MM.1S (cell line): ENCODE measurements around the gene TANC2.

Experiments used
- DNase-seq: peaks from one replicate; pipeline ENCODE4 v3.0.0-alpha.2; 2015
- H2AFZ ChIP-seq: fragments of 300-600 bp; sonication (generic); 2 replicates; pipeline ENCODE4 v1.6.0; 2016; ENCODE audit warnings: antibody characterized with exemption, low read length
- H3F3A ChIP-seq: fragments of 300-600 bp; sonication (generic); 2 replicates; pipeline ENCODE4 v1.6.1; 2016; ENCODE audit warnings: mild to moderate bottlenecking, antibody characterized with exemption, low read length, moderate library complexity, mixed read lengths; ENCODE audit not compliant: insufficient read depth
- H3K27ac ChIP-seq: fragments of 300-600 bp; sonication (generic); 2 replicates; pipeline ENCODE4 v1.5.1; 2016; ENCODE audit warnings: mild to moderate bottlenecking, low read length
- H3K27me3 ChIP-seq: fragments of 300-600 bp; sonication (generic); replicated peaks from 2 replicates; pipeline ENCODE4 v1.6.0; 2016; ENCODE audit warnings: low read length; ENCODE audit not compliant: insufficient read depth
- H3K36me3 ChIP-seq: fragments of 300-600 bp; sonication (generic); replicated peaks from 2 replicates; pipeline ENCODE4 v1.6.1; 2016; ENCODE audit warnings: mild to moderate bottlenecking, low read length, mixed read lengths; ENCODE audit not compliant: insufficient read depth
- H3K4me1 ChIP-seq: fragments of 300-600 bp; sonication (generic); 2 replicates; pipeline ENCODE4 v1.6.1; 2016; ENCODE audit warnings: low read length, mixed read lengths
- H3K4me2 ChIP-seq: fragments of 300-600 bp; sonication (generic); 2 replicates; pipeline ENCODE4 v1.6.0; 2016; ENCODE audit warnings: low read depth, low read length
- H3K4me3 ChIP-seq: fragments of 300-600 bp; sonication (generic); 2 replicates; pipeline ENCODE4 v1.5.1; 2016; ENCODE audit warnings: low read length, mixed read lengths
- H3K79me2 ChIP-seq: fragments of 300-600 bp; sonication (generic); 2 replicates; pipeline ENCODE4 v1.6.1; 2016; ENCODE audit warnings: mixed run types, low read length, mixed read lengths
- H3K9ac ChIP-seq: fragments of 300-600 bp; sonication (generic); 2 replicates; pipeline ENCODE4 v1.6.1; 2016; ENCODE audit warnings: low read length, mixed read lengths
- H3K9me2 ChIP-seq: fragments of 300-600 bp; sonication (generic); replicated peaks from 2 replicates; pipeline ENCODE4 v1.6.1; 2016; ENCODE audit warnings: mild to moderate bottlenecking, low read length, mixed read lengths; ENCODE audit not compliant: insufficient read depth
- H3K9me3 ChIP-seq: fragments of 300-600 bp; sonication (generic); replicated peaks from 2 replicates; pipeline ENCODE4 v1.6.1; 2016; ENCODE audit warnings: mild to moderate bottlenecking, low read length, mixed read lengths; ENCODE audit not compliant: insufficient read depth
- H4K20me1 ChIP-seq: fragments of 300-600 bp; sonication (generic); 2 replicates; pipeline ENCODE4 v1.6.1; 2016; ENCODE audit warnings: mild to moderate bottlenecking, low read length, moderate library complexity, mixed read lengths; ENCODE audit not compliant: insufficient read depth
- EZH2 ChIP-seq: fragments of 300-600 bp; sonication (generic); optimal IDR thresholded peaks from 2 replicates; pipeline ENCODE3; 2017; ENCODE audit warnings: low read depth, mild to moderate bottlenecking, antibody characterized with exemption, low read length, mixed read lengths
- EZH2phosphoT487 ChIP-seq: fragments of 300-600 bp; sonication (generic); IDR thresholded peaks from 2 replicates; pipeline ENCODE4 v1.6.1; 2018; ENCODE audit warnings: antibody characterized with exemption, low read length
- TF ChIP-seq, protein P1 (sequence below): fragments of 300-600 bp; sonication (generic); IDR thresholded peaks from 2 replicates; pipeline ENCODE4 v1.5.1; 2016; ENCODE audit warnings: antibody characterized with exemption, low read length, mixed read lengths

TANC2 gene

DNA sequence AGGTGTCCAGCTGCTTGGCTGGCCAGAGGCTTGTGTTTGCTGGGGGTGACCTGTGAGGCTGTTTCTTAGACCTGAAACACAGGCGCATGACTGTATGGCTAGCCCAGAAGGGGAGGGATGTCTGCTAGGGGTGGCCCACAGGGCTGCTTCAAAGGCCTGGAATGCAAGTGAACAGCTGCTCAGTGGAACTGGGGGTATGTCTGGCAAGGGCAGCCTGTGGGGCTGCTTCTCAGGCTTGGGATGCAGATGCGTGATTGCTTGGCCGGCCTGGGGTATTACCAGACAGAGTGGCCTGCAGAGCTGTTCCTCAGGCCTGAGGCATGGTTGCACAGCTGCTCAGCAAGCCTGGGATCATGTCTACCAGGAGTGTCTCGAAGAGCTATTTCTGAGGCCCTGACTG lies 20.5 kb downstream of the TANC2 start:
- Histone ChIP-seq H2AFZ (no peak overlapping the region), H3F3A (no peaks in the 10 kb centered on the region), H3K4me1 (no peaks in the 10 kb centered on the region), H3K36me3 (no peaks in the 10 kb centered on the region), H3K9me2 (no peaks in the 10 kb centered on the region), H3K27me3 (no peaks in the 10 kb centered on the region), H3K27ac (no peak overlapping the region), H3K9me3 (no peaks in the 10 kb centered on the region), H3K79me2 (no peaks in the 10 kb centered on the region), H3K4me3 (no peak overlapping the region), H3K9ac (no peak overlapping the region), H3K4me2 (no peak overlapping the region), H4K20me1 (no peaks in the 10 kb centered on the region)
- no peak for DNase-seq
- no peak for TF ChIP-seq EZH2
- TF ChIP-seq, protein P1, sequence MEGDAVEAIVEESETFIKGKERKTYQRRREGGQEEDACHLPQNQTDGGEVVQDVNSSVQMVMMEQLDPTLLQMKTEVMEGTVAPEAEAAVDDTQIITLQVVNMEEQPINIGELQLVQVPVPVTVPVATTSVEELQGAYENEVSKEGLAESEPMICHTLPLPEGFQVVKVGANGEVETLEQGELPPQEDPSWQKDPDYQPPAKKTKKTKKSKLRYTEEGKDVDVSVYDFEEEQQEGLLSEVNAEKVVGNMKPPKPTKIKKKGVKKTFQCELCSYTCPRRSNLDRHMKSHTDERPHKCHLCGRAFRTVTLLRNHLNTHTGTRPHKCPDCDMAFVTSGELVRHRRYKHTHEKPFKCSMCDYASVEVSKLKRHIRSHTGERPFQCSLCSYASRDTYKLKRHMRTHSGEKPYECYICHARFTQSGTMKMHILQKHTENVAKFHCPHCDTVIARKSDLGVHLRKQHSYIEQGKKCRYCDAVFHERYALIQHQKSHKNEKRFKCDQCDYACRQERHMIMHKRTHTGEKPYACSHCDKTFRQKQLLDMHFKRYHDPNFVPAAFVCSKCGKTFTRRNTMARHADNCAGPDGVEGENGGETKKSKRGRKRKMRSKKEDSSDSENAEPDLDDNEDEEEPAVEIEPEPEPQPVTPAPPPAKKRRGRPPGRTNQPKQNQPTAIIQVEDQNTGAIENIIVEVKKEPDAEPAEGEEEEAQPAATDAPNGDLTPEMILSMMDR: no peak
- no peak for TF ChIP-seq EZH2phosphoT487

DNA sequence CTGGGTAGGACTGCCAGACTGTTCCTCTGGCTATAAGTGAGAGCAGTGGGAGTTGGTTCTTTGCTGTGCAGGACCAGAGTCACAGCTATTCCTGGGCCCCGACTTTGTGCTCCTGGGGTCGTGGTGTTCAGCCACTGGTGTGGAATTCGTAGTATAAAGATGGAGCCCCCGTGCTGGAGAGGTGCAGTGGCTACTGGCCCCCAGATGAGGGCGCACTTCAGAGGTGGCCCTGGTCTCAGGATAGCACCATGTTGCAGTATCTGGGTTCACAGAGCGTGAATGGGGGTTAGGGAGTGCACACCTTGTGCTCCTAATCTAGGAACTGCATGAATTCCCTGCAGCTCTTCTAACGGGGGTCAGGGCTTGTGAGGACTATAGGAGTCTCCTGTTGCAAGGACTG lies 21.1 kb downstream of the TANC2 start:
- H3K79me2 ChIP-seq: no peaks in the 10 kb centered on the region
- no peaks in the 10 kb centered on the region for H3F3A ChIP-seq
- no peaks in the 10 kb centered on the region for H3K9me3 ChIP-seq
- no peaks in the 10 kb centered on the region for H3K9me2 ChIP-seq
- no peak for TF ChIP-seq EZH2phosphoT487
- TF ChIP-seq, protein P1: peak; percentile 30
- no peak overlapping the region for H3K4me3 ChIP-seq
- H4K20me1 ChIP-seq: no peaks in the 10 kb centered on the region
- no peaks in the 10 kb centered on the region for H3K27me3 ChIP-seq
- H3K4me2 ChIP-seq: no peak overlapping the region
- no peaks in the 10 kb centered on the region for H3K4me1 ChIP-seq
- no peak overlapping the region for H2AFZ ChIP-seq
- H3K36me3 ChIP-seq: no peaks in the 10 kb centered on the region
- H3K27ac ChIP-seq: no peak overlapping the region
- no peak for DNase-seq
- H3K9ac ChIP-seq: no peak overlapping the region

DNA sequence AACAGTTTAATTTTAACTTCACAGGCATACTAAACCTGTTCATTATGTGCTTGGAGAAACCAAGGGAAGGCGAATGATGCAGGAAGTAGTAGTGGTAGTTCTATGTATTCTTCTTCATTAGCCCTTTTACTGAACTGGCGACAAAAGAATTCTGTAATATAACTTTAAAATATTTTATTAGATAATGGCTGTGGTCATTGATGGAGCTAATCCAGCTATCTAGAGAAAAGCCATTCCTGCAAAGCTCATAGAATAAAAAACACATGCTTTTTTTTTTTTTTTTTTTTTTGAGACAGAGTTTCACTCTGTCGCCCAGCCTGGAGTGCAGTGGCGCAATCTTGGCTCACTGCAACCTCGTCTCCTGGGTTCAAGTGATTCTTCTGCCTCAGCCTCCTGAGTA lies 23.5 kb downstream of the TANC2 start:
- no peaks in the 10 kb centered on the region for H3K79me2 ChIP-seq
- H3K4me2 ChIP-seq: no peak overlapping the region
- no peaks in the 10 kb centered on the region for H3F3A ChIP-seq
- no peak for DNase-seq
- no peaks in the 10 kb centered on the region for H3K4me1 ChIP-seq
- no peaks in the 10 kb centered on the region for H4K20me1 ChIP-seq
- H3K9ac ChIP-seq: no peak overlapping the region
- no peaks in the 10 kb centered on the region for H3K9me3 ChIP-seq
- no peak overlapping the region for H3K4me3 ChIP-seq
- H3K27ac ChIP-seq: no peak overlapping the region
- no peaks in the 10 kb centered on the region for H3K9me2 ChIP-seq
- TF ChIP-seq, protein P1: no peak
- no peak overlapping the region for H2AFZ ChIP-seq
- no peaks in the 10 kb centered on the region for H3K36me3 ChIP-seq
- H3K27me3 ChIP-seq: no peaks in the 10 kb centered on the region

DNA sequence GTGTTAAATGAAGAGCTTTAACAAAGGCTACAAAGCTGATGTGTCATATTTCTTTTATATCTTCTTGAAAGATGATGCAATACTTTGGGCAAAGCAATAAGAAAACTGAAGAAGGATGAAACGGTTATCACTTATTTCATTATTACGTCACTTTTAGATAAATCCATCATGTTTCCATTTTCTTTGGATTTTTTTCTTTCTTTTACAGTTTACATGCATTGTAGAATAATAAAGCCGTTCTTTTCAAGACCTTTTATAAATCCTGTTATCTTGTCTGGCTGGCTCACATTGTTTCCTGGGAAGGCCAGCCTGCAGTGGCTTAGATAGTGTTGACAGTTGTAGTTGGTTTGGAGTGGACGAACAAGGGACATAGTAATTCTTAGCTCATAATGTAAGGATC lies 28.9 kb downstream of the TANC2 start:
- no peak overlapping the region for H3K4me3 ChIP-seq
- H3K4me1 ChIP-seq: no peaks in the 10 kb centered on the region
- no peaks in the 10 kb centered on the region for H3K9me3 ChIP-seq
- no peak overlapping the region for H3K4me2 ChIP-seq
- H3K36me3 ChIP-seq: no peaks in the 10 kb centered on the region
- no peaks in the 10 kb centered on the region for H4K20me1 ChIP-seq
- no peak overlapping the region for H3K27ac ChIP-seq
- H3F3A ChIP-seq: no peaks in the 10 kb centered on the region
- no peak for DNase-seq
- H3K9me2 ChIP-seq: no peaks in the 10 kb centered on the region
- H3K27me3 ChIP-seq: no peaks in the 10 kb centered on the region
- TF ChIP-seq EZH2 (no peak), EZH2phosphoT487 (no peak)
- TF ChIP-seq, protein P1: no peak
- H2AFZ ChIP-seq: no peak overlapping the region
- H3K9ac ChIP-seq: no peak overlapping the region
- no peaks in the 10 kb centered on the region for H3K79me2 ChIP-seq
